ENCODE data around the gene ACADSB. TPM values are rescaled to one million over a fixed set of nuclear protein-coding genes. Genes with fewer than 3 reads are reported as not detected.

The ACADSB gene
- total RNA-seq, 1 donor from 2014 or later = 9.9 TPM

DNA sequence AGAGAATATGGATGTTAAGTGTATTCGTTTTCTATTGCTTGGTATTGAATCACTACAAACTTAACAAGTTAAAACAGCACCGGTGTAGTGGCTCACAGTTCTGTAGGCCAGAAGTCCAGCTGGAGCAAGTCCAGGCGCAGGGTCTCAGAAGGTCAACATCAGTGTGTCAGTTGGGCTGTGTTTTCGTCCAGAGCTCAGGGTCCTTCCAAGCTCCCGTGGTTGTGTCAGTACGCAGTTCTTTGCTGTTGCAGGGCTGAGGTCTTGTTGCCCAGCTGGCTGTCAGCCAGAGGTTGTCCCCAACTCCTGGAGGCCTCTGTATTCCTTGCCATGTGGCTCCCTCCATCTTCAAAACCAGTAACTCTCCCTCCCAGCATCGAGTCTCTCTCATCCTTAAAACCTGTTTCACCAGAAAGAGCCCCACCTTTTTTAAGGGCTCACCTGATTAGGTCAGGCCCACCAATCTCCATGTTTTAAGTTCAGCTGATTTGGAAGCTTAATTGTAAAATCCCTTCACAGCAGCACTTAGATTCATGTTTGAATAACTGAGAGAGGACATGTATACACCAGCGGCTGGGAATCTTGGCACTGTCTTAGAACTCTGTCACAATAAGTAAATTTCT is 26.8 kb downstream of the ACADSB start:
- Mint-ChIP-seq H3K4me1 (ENCODE audit: low read depth, unreplicated experiment) (no peaks in the 10 kb centered on the region), H3K27ac (ENCODE audit: unreplicated experiment) (no peak overlapping the region), H3K27me3 (ENCODE audit: unreplicated experiment) (no peaks in the 10 kb centered on the region), H3K4me3 (ENCODE audit: unreplicated experiment) (no peak overlapping the region), H3K36me3 (ENCODE audit: unreplicated experiment) (no peaks in the 10 kb centered on the region), H3K9me3 (ENCODE audit: unreplicated experiment) (no peaks in the 10 kb centered on the region)
- TF ChIP-seq, protein P1, sequence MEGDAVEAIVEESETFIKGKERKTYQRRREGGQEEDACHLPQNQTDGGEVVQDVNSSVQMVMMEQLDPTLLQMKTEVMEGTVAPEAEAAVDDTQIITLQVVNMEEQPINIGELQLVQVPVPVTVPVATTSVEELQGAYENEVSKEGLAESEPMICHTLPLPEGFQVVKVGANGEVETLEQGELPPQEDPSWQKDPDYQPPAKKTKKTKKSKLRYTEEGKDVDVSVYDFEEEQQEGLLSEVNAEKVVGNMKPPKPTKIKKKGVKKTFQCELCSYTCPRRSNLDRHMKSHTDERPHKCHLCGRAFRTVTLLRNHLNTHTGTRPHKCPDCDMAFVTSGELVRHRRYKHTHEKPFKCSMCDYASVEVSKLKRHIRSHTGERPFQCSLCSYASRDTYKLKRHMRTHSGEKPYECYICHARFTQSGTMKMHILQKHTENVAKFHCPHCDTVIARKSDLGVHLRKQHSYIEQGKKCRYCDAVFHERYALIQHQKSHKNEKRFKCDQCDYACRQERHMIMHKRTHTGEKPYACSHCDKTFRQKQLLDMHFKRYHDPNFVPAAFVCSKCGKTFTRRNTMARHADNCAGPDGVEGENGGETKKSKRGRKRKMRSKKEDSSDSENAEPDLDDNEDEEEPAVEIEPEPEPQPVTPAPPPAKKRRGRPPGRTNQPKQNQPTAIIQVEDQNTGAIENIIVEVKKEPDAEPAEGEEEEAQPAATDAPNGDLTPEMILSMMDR (IDR thresholded peaks at IDR 0.05; ENCODE audit: partially characterized antibody, unreplicated experiment) = no peak
- no peak for DNase-seq

DNA sequence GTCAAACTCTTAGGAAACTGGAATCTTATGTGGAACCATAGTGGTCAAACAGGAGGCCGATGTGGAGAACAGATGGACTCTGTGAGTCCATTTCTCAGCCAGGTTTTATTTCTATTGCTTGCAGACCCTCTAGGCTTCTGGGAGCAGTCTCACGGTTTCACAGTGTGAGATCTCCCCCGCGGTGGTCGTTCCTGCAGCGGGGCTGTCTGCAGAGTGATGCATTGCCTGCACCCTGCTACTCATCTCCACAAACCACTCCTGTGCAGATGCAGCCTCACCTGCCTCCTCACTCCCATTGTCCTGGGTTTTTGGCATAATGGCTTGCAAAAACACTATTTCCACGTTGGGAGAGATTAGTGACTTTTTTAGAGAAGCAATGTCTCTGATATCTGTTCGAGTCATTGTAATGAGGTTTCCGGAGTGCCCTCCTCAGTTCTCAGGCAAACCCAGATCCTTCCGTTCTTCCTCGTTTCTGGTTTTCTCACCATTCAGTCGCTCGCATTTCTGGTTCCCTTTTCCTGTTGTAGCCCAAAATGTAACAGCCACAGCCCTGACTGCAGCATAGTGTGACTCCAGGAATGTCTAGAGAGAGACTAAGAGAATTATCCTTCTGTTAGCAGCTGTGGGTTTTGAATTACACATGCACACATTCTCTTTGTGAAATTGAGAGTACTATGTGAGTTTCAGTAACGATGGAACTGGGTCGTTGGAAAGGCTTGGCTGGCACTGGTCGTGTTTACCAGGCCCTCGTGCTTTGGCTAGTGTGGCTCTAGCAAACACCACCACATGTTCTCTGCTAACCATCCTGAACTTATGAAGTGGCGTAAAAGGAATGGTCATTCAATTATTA is 30.2 kb downstream of the ACADSB start:
- no peaks in the 10 kb centered on the region for H3K4me1 Mint-ChIP-seq (ENCODE audit: low read depth, unreplicated experiment)
- H3K27ac Mint-ChIP-seq (ENCODE audit: unreplicated experiment) = no peak overlapping the region
- no peak for DNase-seq
- H3K4me3 Mint-ChIP-seq (ENCODE audit: unreplicated experiment) = no peak overlapping the region
- H3K27me3 Mint-ChIP-seq (ENCODE audit: unreplicated experiment) = no peaks in the 10 kb centered on the region
- no peaks in the 10 kb centered on the region for H3K36me3 Mint-ChIP-seq (ENCODE audit: unreplicated experiment)
- no peaks in the 10 kb centered on the region for H3K9me3 Mint-ChIP-seq (ENCODE audit: unreplicated experiment)
- TF ChIP-seq, protein P1 (IDR thresholded peaks at IDR 0.05; ENCODE audit: partially characterized antibody, unreplicated experiment) = no peak

DNA sequence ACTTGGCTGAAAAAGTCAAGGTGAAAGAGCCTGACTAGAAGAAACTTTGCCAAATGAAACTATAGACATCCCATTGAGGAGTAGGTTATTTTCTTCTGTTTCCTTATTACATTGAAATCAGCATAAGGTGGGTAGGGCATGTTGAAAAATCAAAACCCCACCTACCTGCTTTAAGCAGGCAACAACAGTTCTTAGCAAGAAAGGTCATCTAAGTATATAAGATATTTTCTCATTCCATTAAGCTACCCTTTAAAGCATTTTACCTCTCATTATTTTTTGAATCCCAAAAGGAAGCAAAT is 30.8 kb downstream of the ACADSB start:
- DNase-seq = no peak
- TF ChIP-seq, protein P1 (IDR thresholded peaks at IDR 0.05; ENCODE audit: partially characterized antibody, unreplicated experiment) = no peak
- Mint-ChIP-seq H3K4me1 (ENCODE audit: low read depth, unreplicated experiment) (no peaks in the 10 kb centered on the region), H3K36me3 (ENCODE audit: unreplicated experiment) (no peaks in the 10 kb centered on the region), H3K27me3 (ENCODE audit: unreplicated experiment) (no peaks in the 10 kb centered on the region), H3K27ac (ENCODE audit: unreplicated experiment) (no peak overlapping the region), H3K9me3 (ENCODE audit: unreplicated experiment) (no peaks in the 10 kb centered on the region), H3K4me3 (ENCODE audit: unreplicated experiment) (no peak overlapping the region)

DNA sequence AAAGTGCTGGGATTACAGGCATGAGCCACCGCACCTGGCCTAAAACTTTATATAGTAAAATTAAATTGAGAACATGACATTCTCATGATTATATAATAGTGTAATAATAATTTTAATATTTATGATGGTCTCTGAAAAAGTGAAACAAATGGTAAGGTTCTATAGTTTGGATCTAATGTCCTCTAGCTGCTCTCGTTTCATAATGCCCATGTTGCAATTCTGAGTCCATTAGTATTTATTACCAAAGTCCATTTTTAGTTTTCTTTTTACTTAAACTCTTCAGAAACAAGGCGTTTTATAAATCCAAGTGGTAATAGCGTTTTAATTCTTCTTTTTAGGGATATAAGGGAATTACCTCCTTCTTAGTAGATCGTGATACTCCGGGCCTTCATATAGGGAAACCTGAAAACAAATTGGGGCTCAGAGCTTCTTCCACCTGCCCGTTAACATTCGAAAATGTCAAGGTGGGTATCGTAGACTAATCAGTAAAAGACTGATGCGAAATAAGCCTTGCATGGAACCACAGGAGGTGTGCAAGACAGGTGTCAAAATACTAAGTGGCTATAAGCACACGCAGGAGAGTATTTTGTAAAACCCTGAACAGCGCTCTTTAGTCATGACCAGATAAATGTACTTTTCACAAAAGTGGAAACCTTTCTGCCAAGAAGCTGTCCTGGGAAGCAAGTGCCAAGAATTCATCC is 34.1 kb downstream of the ACADSB start:
- Mint-ChIP-seq H3K27me3 (ENCODE audit: unreplicated experiment) (no peaks in the 10 kb centered on the region), H3K27ac (ENCODE audit: unreplicated experiment) (no peak overlapping the region), H3K9me3 (ENCODE audit: unreplicated experiment) (no peaks in the 10 kb centered on the region)

More for the DNA sequence above, 34.1 kb downstream of the ACADSB start:
- DNase-seq = no peak
- no peaks in the 10 kb centered on the region for H3K4me1 Mint-ChIP-seq (ENCODE audit: low read depth, unreplicated experiment)
- H3K36me3 Mint-ChIP-seq (ENCODE audit: unreplicated experiment) = no peaks in the 10 kb centered on the region
- TF ChIP-seq, protein P1 (IDR thresholded peaks at IDR 0.05; ENCODE audit: partially characterized antibody, unreplicated experiment) = no peak
- H3K4me3 Mint-ChIP-seq (ENCODE audit: unreplicated experiment) = no peak overlapping the region
